ENCODE results near the gene NXNL2.

Gene NXNL2

GRCh38 chr9:88521308-88521707, 13.7 kb upstream of the NXNL2 start:
- TF ChIP-seq REST (IDR thresholded peaks at IDR 0.05; ENCODE audit: insufficient read depth in 1 of 2, low read depth in 2 of 2, low read length in 2 of 2) (no peak), SIN3A (IDR thresholded peaks at IDR 0.05; ENCODE audit: borderline replicate concordance, insufficient read depth, low read length) (no peak), FOXP2 (optimal IDR thresholded peaks at IDR 0.05; ENCODE audit: borderline replicate concordance, extremely low read depth, extremely low read length, insufficient read depth) (no peak), TAF1 (IDR thresholded peaks at IDR 0.05; ENCODE audit: borderline replicate concordance, insufficient read depth, low read length) (no peak), POLR2AphosphoS5 (IDR thresholded peaks at IDR 0.05; ENCODE audit: low read depth, low read length) (no peak)

GRCh38 chr9:88522360-88522759, 12.6 kb upstream of the NXNL2 start:
- no peak for TF ChIP-seq TAF1 (IDR thresholded peaks at IDR 0.05; ENCODE audit: borderline replicate concordance, insufficient read depth, low read length)
- TF ChIP-seq FOXP2 (optimal IDR thresholded peaks at IDR 0.05; ENCODE audit: borderline replicate concordance, extremely low read depth, extremely low read length, insufficient read depth) = no peak

- no peak for TF ChIP-seq FOXP2 (optimal IDR thresholded peaks at IDR 0.05; ENCODE audit: borderline replicate concordance, extremely low read depth, extremely low read length, insufficient read depth)
- no peak for TF ChIP-seq REST (IDR thresholded peaks at IDR 0.05; ENCODE audit: insufficient read depth in 1 of 2, low read depth in 2 of 2, low read length in 2 of 2)
- no peak for TF ChIP-seq TAF1 (IDR thresholded peaks at IDR 0.05; ENCODE audit: borderline replicate concordance, insufficient read depth, low read length)
- no peak for TF ChIP-seq POLR2AphosphoS5 (IDR thresholded peaks at IDR 0.05; ENCODE audit: low read depth, low read length)
- TF ChIP-seq SIN3A (IDR thresholded peaks at IDR 0.05; ENCODE audit: borderline replicate concordance, insufficient read depth, low read length) = no peak
Observed at GRCh38 chr9:88523056-88523455, 11.9 kb upstream of the NXNL2 start.

- TF ChIP-seq FOXP2 (optimal IDR thresholded peaks at IDR 0.05; ENCODE audit: borderline replicate concordance, extremely low read depth, extremely low read length, insufficient read depth) (no peak), TAF1 (IDR thresholded peaks at IDR 0.05; ENCODE audit: borderline replicate concordance, insufficient read depth, low read length) (no peak), POLR2AphosphoS5 (IDR thresholded peaks at IDR 0.05; ENCODE audit: low read depth, low read length) (no peak), SIN3A (IDR thresholded peaks at IDR 0.05; ENCODE audit: borderline replicate concordance, insufficient read depth, low read length) (no peak), REST (IDR thresholded peaks at IDR 0.05; ENCODE audit: insufficient read depth in 1 of 2, low read depth in 2 of 2, low read length in 2 of 2) (no peak)
Observed at GRCh38 chr9:88524911-88525310, 10.1 kb upstream of the NXNL2 start.

- TF ChIP-seq TAF1 (IDR thresholded peaks at IDR 0.05; ENCODE audit: borderline replicate concordance, insufficient read depth, low read length) (no peak), SIN3A (IDR thresholded peaks at IDR 0.05; ENCODE audit: borderline replicate concordance, insufficient read depth, low read length) (no peak), POLR2AphosphoS5 (IDR thresholded peaks at IDR 0.05; ENCODE audit: low read depth, low read length) (no peak), FOXP2 (optimal IDR thresholded peaks at IDR 0.05; ENCODE audit: borderline replicate concordance, extremely low read depth, extremely low read length, insufficient read depth) (no peak), REST (IDR thresholded peaks at IDR 0.05; ENCODE audit: insufficient read depth in 1 of 2, low read depth in 2 of 2, low read length in 2 of 2) (no peak)
Observed at GRCh38 chr9:88527618-88528017, 7.4 kb upstream of the NXNL2 start.

All from PFSK-1 (cell line).